ENCODE data around the gene SNAPC1.

SNAPC1 gene

GRCh38 chr14:61761959-61762786 lies at the start of gene SNAPC1:
Gene SNAPC1, plus strand, starts transcription at chr14:61762420. Its CDS starts 41 bp downstream, at chr14:61762461.
- H3K4me3 ChIP-seq (ENCODE audit: low read depth, low read length): peak within 1 kb of the TSS; percentile 85
- TF ChIP-seq CTCF (IDR thresholded peaks at IDR 0.05; ENCODE audit: low read depth, low read length, missing control alignments): no peak
- peak; percentile 96 for DNase-seq (ENCODE audit: low read depth)

GRCh38 chr14:61713724-61714437 lies 48.3 kb upstream of the SNAPC1 start:
- no peak for TF ChIP-seq CTCF (IDR thresholded peaks at IDR 0.05; ENCODE audit: low read depth, low read length, missing control alignments)
- no peak overlapping the region for H3K4me3 ChIP-seq (ENCODE audit: low read depth, low read length)
- DNase-seq (ENCODE audit: low read depth): no peak

GRCh38 chr14:61716956-61717355 lies 45.3 kb upstream of the SNAPC1 start:
- H3K4me3 ChIP-seq (ENCODE audit: low read depth, low read length): no peak overlapping the region
- DNase-seq (ENCODE audit: low read depth): no peak
- no peak for TF ChIP-seq CTCF (IDR thresholded peaks at IDR 0.05; ENCODE audit: low read depth, low read length, missing control alignments)

- TF ChIP-seq CTCF (IDR thresholded peaks at IDR 0.05; ENCODE audit: low read depth, low read length, missing control alignments): no peak
- DNase-seq (ENCODE audit: low read depth): no peak
- H3K4me3 ChIP-seq (ENCODE audit: low read depth, low read length): no peak overlapping the region
Measured at GRCh38 chr14:61718039-61718438, 44.2 kb upstream of the SNAPC1 start.

- no peak for TF ChIP-seq CTCF (IDR thresholded peaks at IDR 0.05; ENCODE audit: low read depth, low read length, missing control alignments)
- no peak for DNase-seq (ENCODE audit: low read depth)
- H3K4me3 ChIP-seq (ENCODE audit: low read depth, low read length): no peak overlapping the region
Measured at GRCh38 chr14:61719344-61720293, 42.6 kb upstream of the SNAPC1 start.

GRCh38 chr14:61720294-61720661 lies 41.9 kb upstream of the SNAPC1 start:
- DNase-seq (ENCODE audit: low read depth): no peak
- no peak overlapping the region for H3K4me3 ChIP-seq (ENCODE audit: low read depth, low read length)
- no peak for TF ChIP-seq CTCF (IDR thresholded peaks at IDR 0.05; ENCODE audit: low read depth, low read length, missing control alignments)
